Astrocyte (in vitro differentiated cells and primary cell): ENCODE measurements around the gene MAPKAP1. TPM values are rescaled to one million over a fixed set of nuclear protein-coding genes. Genes with fewer than 3 reads are reported as not detected.

ENCODE experiments used
- DNase-seq: peaks from one replicate; pipeline ENCODE4 v3.0.0-alpha.2; 2010; ENCODE audit warnings: low read depth
- FAIRE-seq: peaks from 2 replicates; lab custom pipeline; 2011; peaks lifted over from hg19 to GRCh38; lab: Jason Lieb, UNC
- H2AFZ ChIP-seq: 2 replicates; pipeline ENCODE4 v1.6.0; 2012; ENCODE audit warnings: low read depth, low read length, inconsistent platforms
- H3K27ac ChIP-seq: 2 replicates; pipeline ENCODE4 v1.5.1; 2011; ENCODE audit warnings: low read depth, low read length, inconsistent platforms
- H3K27me3 ChIP-seq: 2 replicates; pipeline ENCODE4 v1.6.0; 2011; ENCODE audit warnings: low read length, inconsistent platforms; ENCODE audit not compliant: insufficient read depth
- H3K36me3 ChIP-seq: 2 replicates; pipeline ENCODE4 v1.5.1; 2011; ENCODE audit warnings: low read length, inconsistent platforms; ENCODE audit not compliant: insufficient read depth
- H3K4me1 ChIP-seq: 2 replicates; pipeline ENCODE4 v1.5.1; 2011; ENCODE audit warnings: low read length, inconsistent platforms; ENCODE audit not compliant: insufficient read depth
- H3K4me2 ChIP-seq: 2 replicates; pipeline ENCODE4 v1.6.0; 2012; ENCODE audit warnings: low read length, inconsistent platforms
- H3K4me3 ChIP-seq: 2 replicates; pipeline ENCODE4 v1.5.1; 2011; ENCODE audit warnings: low read depth, mild to moderate bottlenecking, low read length, inconsistent platforms; ENCODE audit not compliant: insufficient read depth
- H3K79me2 ChIP-seq: 2 replicates; pipeline ENCODE4 v1.6.0; 2012; ENCODE audit warnings: mild to moderate bottlenecking, low read length, inconsistent platforms; ENCODE audit not compliant: insufficient read depth
- H3K9ac ChIP-seq: 2 replicates; pipeline ENCODE4 v1.6.0; 2012; ENCODE audit warnings: mild to moderate bottlenecking, low read length, inconsistent platforms
- H3K9me3 ChIP-seq: 2 replicates; pipeline ENCODE4 v1.5.1; 2012; ENCODE audit warnings: low read depth, mild to moderate bottlenecking, low read length, inconsistent platforms; ENCODE audit not compliant: insufficient read depth
- H4K20me1 ChIP-seq: 2 replicates; pipeline ENCODE4 v1.6.0; 2012; ENCODE audit warnings: low read length, inconsistent platforms; ENCODE audit not compliant: insufficient read depth
- H3K27ac Mint-ChIP-seq: one replicate; pipeline ENCODE4 v1.8.0; 2021; ENCODE audit warnings: mild to moderate bottlenecking, mixed read lengths; ENCODE audit not compliant: unreplicated experiment
- H3K27me3 Mint-ChIP-seq: one replicate; pipeline ENCODE4 v1.8.0; 2021; ENCODE audit warnings: low read depth, mixed read lengths; ENCODE audit not compliant: unreplicated experiment
- H3K36me3 Mint-ChIP-seq: one replicate; pipeline ENCODE4 v1.8.0; 2021; ENCODE audit warnings: low read depth, mixed read lengths; ENCODE audit not compliant: unreplicated experiment
- H3K4me1 Mint-ChIP-seq: one replicate; pipeline ENCODE4 v1.8.0; 2021; ENCODE audit warnings: low read depth, mixed read lengths; ENCODE audit not compliant: unreplicated experiment
- H3K4me3 Mint-ChIP-seq: one replicate; pipeline ENCODE4 v1.8.0; 2021; ENCODE audit warnings: mild to moderate bottlenecking, moderate library complexity, mixed read lengths; ENCODE audit not compliant: unreplicated experiment
- H3K9me3 Mint-ChIP-seq: one replicate; pipeline ENCODE4 v1.8.0; 2021; ENCODE audit warnings: mild to moderate bottlenecking, mixed read lengths; ENCODE audit not compliant: unreplicated experiment
- EZH2 ChIP-seq: IDR thresholded peaks from 2 replicates; pipeline ENCODE4 v1.6.1; 2012; ENCODE audit warnings: mild to moderate bottlenecking, low read length, inconsistent platforms; ENCODE audit not compliant: insufficient read depth
- total RNA-seq: library from RNA; stranded (reverse); gene quantifications from 2 replicates; pipeline ENCODE4 v1.2.1, GENCODE V29; 2021
- TF ChIP-seq, protein P1 (sequence below): IDR thresholded peaks from 2 replicates; pipeline ENCODE4 v1.5.1; 2011; ENCODE audit warnings: low read depth, mild to moderate bottlenecking, inconsistent platforms, low read length, moderate library complexity; ENCODE audit not compliant: insufficient read depth

MAPKAP1 gene
- total RNA-seq, 1 donor from 2014 or later = 109 TPM

GRCh38 chr9:125475385-125475784, 231.6 kb downstream of the MAPKAP1 start:
- Histone ChIP-seq H3K4me3 (no peak overlapping the region), H3K4me1 (peaks cover 20% of the 10 kb centered on the region), H3K4me2 (no peak overlapping the region), H3K9me3 (no peaks in the 10 kb centered on the region), H2AFZ (no peak overlapping the region), H3K27me3 (no peaks in the 10 kb centered on the region), H3K9ac (no peak overlapping the region), H3K36me3 (no peaks in the 10 kb centered on the region), H3K79me2 (no peaks in the 10 kb centered on the region), H4K20me1 (peaks cover 25% of the 10 kb centered on the region), H3K27ac (no peak overlapping the region)
- H3K27ac Mint-ChIP-seq = no peak overlapping the region
- H3K4me1 Mint-ChIP-seq = peaks cover 26% of the 10 kb centered on the region
- TF ChIP-seq EZH2 = no peak
- no peak overlapping the region for H3K4me3 Mint-ChIP-seq
- no peaks in the 10 kb centered on the region for H3K27me3 Mint-ChIP-seq
- peaks cover 22% of the 10 kb centered on the region for H3K36me3 Mint-ChIP-seq
- H3K9me3 Mint-ChIP-seq = no peaks in the 10 kb centered on the region
- no peak for DNase-seq
- FAIRE-seq = no peak

DNA sequence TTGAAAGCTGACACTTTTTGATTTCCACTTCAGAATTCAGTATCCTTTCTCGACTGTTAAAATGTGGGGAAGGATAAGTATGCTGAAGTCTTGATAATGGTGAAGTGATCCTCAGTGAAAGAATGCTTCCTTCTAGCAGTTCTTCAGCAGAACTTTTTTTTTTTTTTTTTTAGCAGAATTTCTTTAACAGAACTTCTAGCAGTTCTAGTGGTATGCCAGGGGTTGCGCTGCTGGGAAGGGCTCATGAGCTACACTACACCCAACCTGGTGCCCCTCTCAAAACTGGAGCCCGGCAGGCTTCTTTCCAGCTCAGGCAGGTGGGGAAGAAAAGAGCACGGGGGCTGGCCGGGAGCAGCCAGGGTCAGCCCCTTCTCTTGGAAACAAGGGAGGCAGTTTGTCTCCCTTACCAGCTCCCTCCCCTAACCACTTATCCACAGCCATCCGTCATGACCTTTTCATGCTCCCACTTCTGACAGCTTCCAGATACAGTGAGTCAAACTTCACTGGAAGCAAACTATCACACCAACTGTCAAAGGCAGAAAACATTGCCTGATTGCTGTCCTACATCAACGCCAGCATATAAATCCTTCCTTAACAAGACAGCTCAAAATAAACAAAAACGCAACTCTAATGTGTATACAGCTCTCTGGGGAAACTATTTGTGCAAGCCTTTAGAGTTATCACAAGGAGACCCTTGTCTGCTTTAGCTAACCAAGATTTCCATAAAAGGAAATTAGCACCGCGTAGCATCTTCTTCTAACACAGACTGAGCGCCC, 233.9 kb downstream of the MAPKAP1 start:
- H3K4me3 Mint-ChIP-seq = peak overlapping the region; percentile 47
- peaks cover 30% of the 10 kb centered on the region for H3K4me1 Mint-ChIP-seq
- no peak overlapping the region for H2AFZ ChIP-seq
- peak overlapping the region; percentile 72 for H3K27ac Mint-ChIP-seq
- H3K9ac ChIP-seq = peak overlapping the region; percentile 24
- no peak for FAIRE-seq
- H3K36me3 ChIP-seq = no peaks in the 10 kb centered on the region
- no peak for TF ChIP-seq EZH2
- TF ChIP-seq, protein P1, sequence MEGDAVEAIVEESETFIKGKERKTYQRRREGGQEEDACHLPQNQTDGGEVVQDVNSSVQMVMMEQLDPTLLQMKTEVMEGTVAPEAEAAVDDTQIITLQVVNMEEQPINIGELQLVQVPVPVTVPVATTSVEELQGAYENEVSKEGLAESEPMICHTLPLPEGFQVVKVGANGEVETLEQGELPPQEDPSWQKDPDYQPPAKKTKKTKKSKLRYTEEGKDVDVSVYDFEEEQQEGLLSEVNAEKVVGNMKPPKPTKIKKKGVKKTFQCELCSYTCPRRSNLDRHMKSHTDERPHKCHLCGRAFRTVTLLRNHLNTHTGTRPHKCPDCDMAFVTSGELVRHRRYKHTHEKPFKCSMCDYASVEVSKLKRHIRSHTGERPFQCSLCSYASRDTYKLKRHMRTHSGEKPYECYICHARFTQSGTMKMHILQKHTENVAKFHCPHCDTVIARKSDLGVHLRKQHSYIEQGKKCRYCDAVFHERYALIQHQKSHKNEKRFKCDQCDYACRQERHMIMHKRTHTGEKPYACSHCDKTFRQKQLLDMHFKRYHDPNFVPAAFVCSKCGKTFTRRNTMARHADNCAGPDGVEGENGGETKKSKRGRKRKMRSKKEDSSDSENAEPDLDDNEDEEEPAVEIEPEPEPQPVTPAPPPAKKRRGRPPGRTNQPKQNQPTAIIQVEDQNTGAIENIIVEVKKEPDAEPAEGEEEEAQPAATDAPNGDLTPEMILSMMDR = no peak
- no peaks in the 10 kb centered on the region for H3K27me3 Mint-ChIP-seq
- peak; percentile 88 for DNase-seq
- H3K36me3 Mint-ChIP-seq = peaks cover 11% of the 10 kb centered on the region
- H3K4me2 ChIP-seq = peak overlapping the region; percentile 78
- H3K9me3 Mint-ChIP-seq = no peaks in the 10 kb centered on the region
- H3K27me3 ChIP-seq = no peaks in the 10 kb centered on the region
- peak overlapping the region; percentile 24 for H3K27ac ChIP-seq
- no peaks in the 10 kb centered on the region for H3K9me3 ChIP-seq
- peaks cover 25% of the 10 kb centered on the region for H4K20me1 ChIP-seq
- peaks cover 20% of the 10 kb centered on the region for H3K4me1 ChIP-seq
- H3K4me3 ChIP-seq = no peak overlapping the region
- no peaks in the 10 kb centered on the region for H3K79me2 ChIP-seq

DNA sequence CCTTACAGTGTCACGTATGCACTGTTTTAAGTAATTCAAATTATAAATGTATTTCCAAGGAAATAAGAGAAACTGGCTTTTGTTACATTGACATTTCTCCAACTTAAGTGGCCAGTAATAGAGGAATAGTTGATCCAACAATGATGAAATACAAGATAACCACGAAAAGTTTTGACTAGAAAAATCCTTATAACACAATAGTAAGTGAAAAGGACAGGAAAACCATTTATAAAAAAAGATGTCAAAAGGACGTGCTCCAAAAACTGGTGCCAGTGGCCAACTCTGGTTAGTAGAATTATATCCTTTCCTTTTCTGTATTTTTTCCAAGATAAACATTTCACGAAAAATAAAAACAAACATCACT, 234.5 kb downstream of the MAPKAP1 start:
- H3K27me3 ChIP-seq = no peaks in the 10 kb centered on the region
- FAIRE-seq (no peak), DNase-seq (no peak)
- H3K4me1 Mint-ChIP-seq = peaks cover 25% of the 10 kb centered on the region
- no peak overlapping the region for H3K4me3 ChIP-seq
- TF ChIP-seq, protein P1 = no peak
- no peak for TF ChIP-seq EZH2
- no peaks in the 10 kb centered on the region for H3K36me3 ChIP-seq
- peak overlapping the region; percentile 24 for H3K9ac ChIP-seq
- H3K27me3 Mint-ChIP-seq = no peaks in the 10 kb centered on the region
- H4K20me1 ChIP-seq = peaks cover 25% of the 10 kb centered on the region
- H3K27ac ChIP-seq = no peak overlapping the region
- H3K4me1 ChIP-seq = peaks cover 20% of the 10 kb centered on the region
- H3K79me2 ChIP-seq = no peaks in the 10 kb centered on the region
- no peak overlapping the region for H3K4me3 Mint-ChIP-seq
- peaks cover 7% of the 10 kb centered on the region for H3K36me3 Mint-ChIP-seq
- no peaks in the 10 kb centered on the region for H3K9me3 Mint-ChIP-seq
- peak overlapping the region; percentile 78 for H3K4me2 ChIP-seq
- no peaks in the 10 kb centered on the region for H3K9me3 ChIP-seq
- H3K27ac Mint-ChIP-seq = peak overlapping the region; percentile 72
- no peak overlapping the region for H2AFZ ChIP-seq
